Medulla oblongata (tissue), 1 donor: ENCODE results near the gene LRRC32.
A peak's percentile ranks its signal among the peaks of the same experiment; 100 is the strongest.

ENCODE experiments used
- DNase-seq: peaks from one replicate; pipeline ENCODE4 v3.0.0-alpha.2; 2015; ENCODE audit errors: extremely low spot score

The LRRC32 gene

DNA sequence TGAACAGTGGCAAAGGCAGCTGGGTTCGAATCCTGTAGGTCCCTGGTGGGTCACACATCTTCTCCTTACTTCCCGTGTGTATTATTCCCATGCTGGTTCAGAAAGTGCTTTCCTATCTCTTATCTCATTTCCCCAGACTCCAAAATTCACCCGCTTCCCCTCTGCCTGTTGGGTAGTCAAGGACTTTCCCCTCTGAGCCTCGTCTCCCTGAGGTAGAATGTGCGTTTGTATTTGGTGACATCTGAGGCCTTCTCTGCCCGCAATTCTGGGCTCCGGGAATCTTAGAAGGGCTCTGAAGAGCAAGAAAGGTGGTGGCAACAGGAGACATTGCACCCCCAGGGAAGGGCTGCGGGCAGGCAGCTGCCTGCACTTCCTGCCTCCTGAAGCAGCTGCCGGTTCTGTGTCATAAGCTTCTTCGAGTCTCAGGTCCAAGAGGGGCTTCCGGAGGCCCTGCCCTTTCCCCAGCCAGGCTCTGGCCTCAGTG lies 5.9 kb downstream of the LRRC32 start:
- DNase-seq: no peak

DNA sequence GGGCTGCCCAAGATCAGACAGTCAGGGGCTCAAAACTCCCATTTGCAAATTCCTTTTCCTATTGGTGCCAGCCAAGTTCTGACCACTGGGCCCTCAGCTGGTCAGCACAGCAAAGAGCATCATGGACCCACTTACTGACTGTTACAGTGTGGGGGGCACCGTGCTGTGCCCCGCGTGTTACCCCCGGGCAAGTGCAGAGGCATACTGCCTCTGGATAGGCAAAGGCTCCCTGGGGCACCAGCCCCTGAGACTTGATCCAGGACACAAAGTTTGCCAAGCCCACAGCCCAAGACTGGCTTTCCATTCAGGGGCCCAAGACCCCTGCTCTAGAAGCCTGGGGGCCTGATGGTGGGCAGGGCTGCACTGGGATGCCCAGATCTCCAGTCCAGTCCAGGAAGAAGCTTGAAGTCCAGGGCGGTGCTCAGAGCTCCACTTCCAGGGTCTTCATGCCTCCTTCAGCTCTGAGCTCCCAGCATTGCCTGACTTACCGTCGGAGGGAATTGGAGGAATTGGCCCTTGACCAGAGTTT lies 6.6 kb downstream of the LRRC32 start:
- no peak for DNase-seq

DNA sequence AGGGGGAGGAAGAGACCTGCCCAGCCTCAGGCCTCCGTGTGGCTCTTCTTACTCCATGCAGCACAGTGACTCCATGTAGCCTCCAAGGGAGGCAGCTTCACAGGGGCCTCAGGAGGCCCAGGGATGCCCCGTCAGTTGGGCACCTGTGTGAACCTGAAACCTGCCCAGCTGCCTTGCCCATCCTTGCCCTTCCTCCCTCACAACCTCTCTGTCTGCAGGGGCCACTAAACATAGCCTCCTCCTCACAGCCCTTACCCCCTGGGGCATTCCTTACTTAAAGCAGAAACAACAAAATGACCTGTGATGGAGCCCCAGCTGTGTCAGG lies 7.1 kb downstream of the LRRC32 start:
- DNase-seq: no peak

DNA sequence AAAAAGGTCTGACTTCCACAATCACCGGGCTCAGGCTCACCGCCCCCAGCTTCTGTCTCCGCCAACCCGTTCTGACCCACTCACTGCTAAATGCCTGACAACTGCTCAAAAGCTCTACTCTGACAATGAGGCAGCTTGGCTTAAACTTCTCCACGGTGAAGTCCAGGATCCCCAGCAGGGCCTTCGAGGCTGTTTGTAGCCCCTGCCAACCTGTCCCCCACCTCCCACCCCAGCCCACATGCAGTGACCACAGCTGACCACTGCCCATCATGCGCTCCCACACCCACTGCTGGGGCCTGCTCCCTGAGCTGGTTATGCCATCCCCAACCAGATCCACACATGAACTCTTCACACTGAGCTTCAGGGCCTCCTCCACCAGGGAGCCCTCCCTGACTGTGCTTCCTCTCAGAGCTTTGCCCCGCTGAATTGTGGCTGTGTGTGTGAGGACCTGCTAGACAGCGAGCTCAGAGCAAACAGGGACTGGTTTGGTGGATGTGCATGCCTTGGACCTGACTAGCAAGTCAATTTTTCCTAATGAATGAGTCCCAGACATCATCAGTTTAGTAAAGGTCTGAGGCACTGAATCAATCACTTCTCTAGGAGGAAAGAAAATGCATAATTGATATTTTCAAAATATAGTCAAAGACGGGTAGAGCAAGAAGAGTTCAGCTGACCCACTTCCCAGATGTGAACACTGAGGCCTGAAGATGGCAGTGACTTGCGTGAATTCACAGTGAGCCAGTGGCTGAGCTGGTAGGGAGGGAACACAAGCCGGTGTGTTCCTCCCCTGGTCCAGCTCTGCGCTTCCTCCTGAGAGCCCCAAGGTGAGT lies 7.7 kb downstream of the LRRC32 start:
- DNase-seq: no peak

DNA sequence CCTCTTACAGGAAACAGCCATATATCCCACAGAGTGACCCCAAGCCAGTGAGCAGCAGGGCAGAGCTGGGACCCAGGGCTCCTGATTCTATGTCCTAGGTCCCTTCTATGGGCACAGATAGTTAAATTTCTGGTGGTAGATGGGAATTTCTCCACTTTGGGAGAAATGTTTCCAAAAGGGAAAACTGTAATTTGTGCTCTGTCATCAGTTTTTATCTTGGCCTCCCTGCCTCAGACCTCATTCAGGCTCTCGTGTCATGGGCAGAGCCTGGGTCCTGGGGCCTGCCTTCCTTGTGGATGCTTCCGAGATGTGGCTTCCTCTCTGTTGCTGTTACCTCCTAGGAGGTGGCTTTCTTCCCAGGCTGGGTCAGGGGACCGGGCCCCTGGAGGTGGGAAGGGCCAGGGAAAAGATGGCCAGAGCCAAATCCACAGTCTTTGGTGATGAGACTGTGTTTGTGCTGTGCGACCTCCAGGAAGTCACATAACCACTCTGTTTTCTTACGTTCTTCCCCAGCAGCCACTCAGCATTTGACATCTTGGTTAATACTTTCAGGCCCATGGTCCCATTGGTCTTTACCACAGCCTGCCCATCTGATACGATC lies 8.6 kb downstream of the LRRC32 start:
- no peak for DNase-seq

DNA sequence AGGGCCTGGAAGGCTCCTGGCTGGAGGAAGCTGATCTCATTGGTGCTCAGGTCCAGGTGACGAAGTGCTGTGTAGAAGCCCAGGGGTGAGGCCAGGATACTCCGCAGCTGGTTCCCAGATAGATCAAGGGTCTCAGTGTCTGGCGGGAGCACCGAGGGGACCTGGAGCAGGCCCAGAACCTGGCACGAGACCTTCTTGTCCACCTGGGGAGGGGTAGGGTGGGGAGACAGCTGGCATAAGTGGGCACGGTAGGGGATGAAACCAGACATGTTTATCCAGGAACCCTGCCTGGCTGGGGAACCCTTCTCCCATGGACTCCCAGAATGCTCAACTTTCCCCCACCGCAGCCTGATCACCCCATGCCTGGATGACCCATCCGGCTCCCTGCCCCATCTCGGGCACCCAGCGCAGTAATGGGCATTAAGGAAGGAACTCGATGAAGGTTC lies 9.2 kb downstream of the LRRC32 start:
- no peak for DNase-seq

DNA sequence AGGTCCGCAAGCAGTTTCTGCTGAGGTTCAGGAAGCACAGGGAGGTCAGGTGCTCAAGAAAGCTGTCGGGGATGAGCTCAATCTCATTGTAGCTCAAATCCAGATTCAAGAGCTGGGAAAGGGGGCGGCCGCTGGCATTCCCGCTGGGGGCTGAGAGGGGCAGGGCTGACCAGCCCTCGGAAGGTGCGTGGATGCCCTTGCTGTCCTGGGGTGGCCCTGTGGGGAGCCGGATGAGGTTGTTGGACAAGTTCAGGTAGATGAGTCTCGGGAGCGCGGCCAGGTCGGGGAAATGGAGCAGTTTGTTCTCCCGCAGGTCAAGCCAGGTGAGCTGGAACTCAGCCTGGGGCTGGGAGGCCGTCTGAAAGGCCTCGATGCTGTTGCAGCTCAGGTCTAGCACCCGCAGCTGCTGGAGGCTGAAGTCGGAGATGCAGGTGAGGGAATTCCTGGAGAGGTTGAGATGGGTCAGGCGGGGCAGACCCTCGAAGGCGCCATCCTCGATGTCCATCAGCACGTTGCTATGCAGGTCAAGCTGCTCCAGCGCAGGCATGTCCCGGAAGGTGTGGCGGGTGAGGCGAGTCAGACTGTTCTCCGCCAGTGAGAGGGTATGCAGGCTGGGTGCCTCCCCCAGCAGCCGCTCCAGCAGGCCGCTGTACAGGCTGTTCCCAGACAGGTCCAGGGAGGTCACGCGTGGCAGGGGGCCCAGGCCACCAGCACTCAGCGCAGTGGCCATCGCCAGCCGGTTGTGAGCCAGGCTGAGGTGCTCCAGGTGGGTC lies 9.8 kb downstream of the LRRC32 start:
- DNase-seq: no peak

DNA sequence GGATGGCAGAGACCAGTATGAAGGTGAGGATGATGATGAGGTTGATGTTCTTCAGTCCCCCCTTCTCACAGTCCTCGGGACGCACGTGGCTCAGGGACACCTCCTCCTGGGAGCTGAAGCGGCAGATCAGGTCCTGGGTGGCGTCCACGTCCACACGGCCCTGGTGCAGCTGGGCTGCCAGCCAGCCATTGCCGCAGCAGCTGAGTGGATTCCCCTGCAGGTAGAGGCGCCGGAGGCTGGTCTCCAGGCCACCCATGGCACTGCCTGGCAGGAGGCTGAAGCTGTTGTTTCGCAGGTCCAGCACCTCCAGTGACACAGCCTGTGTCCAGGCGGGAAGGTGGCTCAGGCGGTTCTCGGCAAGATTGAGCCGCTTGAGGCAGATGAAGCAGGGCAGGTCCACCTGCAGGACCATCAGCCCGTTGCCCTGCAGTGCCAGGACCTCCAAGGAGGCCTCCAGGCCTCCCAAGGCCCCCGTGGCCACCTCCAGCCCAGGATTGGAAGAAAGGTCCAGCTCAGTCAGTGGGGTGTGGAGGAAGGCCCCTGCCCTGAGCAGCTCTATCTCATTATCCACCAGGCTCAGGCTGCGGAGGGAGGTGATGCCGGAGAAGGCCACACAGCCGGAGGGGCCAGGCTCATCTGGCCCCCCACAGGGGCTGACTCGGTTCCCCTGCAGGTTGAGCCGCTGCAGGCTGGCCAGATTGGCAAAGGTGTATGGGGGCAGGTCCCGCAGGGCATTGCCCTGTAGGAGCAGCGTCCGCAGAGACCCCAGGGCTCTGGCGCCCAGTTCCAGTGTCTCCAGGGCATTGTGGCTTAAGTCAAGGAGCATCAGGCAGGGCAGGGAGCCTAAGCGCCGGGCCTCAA lies 10.6 kb downstream of the LRRC32 start:
- DNase-seq: no peak

DNA sequence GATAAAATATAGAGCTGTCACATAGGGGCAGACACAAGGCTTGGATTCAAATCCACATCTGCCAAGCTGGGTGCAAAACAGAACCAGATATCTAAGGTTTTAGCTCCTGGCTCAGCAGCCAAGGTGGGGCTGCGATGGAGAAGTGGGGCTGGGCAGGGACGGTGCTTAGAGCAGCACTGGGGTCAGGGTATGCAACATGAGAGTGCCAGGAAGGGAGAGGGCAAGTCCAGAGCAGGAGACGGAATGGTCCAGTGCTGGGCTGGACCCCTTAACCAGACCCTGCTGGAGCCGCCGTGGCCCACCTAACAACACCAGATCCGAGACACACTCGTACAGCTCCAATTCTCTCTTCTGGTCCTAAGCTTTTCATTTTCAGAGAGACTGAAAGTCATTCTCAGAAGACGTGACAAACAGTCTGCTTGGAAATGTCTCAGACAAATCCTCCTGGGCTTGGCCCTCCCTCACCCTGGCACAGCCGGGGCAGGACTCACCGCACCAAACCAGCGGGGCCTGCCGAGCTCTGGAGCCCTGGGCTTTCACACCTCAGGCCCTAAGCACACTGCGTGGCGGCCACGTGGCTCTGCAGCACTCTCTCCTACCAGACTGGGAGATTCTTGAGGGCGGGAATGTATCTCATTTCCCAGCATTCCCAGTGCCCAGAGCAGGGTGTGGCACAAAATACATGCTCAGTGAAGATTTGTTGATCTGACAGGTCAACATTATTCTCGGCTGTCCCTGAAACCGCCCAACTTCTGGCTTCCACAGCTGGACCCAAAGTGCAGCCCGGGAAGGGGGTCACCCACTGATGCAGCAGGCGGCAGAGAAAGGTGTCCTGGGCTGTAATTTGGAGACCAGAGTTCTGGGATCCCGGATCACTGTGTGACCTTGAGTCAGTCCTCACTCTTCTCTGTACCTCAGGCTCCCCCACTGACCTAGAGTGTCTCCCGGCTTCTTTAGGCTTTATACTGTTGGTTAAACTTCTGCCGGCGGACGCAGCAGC lies 11.6 kb downstream of the LRRC32 start:
- DNase-seq: no peak

DNA sequence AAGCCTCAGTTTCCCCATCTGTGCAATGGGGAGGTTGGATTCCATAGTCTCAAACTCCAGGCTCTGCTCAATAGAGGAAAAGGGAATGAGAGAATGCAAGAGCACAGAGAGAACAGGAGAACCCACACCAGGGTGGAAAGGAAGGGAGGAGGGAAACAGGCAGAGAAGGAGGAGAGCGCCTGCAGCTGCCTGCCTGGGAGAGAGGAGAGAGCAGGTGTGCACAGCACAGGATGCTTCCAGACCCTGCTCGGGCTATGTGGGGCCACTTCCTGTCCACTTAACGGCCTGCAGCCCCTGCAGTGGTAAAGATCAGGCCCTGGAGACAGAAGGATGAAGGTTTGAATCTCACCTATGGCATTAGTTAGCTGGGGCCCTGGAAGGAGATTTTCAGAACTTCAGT lies 12.3 kb downstream of the LRRC32 start:
- DNase-seq: no peak

DNA sequence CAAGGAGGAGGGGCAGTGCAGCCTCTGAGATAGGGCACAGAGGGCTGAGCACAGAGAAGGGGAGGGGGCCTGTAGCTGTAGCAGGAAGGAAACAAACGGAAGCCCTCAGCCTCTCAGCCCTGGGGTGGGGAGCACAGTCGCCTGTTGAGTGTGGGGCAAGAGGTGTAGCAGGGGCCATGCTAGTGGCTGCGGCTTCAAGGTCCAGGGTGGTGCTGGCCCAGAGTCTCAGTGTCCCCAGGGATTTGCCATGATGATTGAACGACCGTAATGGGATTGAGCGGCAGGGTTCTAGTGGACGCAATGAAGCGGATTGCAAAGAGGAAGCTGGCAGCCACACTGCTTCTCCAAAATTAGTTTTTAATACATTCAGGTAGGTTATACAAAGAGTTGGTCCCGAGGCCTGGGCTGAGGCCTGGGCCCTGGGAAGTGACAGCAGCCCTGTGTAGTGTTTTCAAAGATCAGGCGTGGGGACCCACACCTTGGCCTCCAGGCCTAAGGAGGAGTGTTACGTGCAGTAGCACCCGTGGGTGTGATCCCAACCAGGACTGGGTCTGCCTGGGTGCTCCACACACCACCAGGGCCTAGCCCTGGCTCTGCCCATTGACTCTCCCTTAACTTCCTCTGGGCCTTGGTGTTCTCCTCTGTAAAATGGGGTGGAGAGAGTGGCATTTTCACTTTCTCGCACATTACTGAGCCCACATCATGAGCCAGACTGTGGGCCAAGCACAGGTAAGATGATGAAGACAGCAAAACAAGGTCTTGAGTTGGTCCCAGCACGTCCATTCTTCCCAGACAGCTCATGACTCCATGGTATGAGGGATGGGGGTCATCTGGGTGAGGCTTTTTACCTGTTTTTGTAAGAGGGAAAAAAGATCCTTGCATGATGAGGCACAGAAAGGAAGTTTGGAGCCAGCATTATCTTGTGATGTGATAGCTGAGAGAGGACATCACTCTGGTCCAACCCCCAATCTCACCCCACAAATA lies 13.1 kb downstream of the LRRC32 start:
- DNase-seq: no peak

DNA sequence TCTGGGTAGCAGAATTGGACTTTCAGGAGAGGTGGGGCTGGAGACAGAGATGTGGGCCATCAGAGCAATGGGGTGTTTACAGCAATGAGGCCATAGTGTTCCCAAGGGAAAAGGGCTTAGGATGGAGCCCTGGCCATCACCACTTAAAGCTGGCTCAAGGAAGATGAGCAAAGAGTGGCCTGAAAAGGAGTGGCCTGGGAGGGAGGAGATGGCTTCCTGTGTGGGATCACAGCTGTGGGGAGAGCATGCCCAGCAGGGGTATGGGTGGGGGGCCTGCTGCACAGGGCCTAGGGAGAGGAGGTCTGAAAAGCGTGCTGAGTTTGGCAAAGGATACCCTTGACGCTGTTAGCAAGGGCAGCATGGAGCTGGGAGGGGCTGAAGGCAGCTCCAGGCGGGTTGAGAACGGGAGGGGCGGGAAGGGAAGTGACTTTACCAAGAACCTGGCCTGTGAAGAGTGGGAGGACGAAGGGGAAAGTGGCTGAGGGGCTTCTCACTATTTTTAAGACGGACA lies 13.9 kb downstream of the LRRC32 start:
- no peak for DNase-seq

DNA sequence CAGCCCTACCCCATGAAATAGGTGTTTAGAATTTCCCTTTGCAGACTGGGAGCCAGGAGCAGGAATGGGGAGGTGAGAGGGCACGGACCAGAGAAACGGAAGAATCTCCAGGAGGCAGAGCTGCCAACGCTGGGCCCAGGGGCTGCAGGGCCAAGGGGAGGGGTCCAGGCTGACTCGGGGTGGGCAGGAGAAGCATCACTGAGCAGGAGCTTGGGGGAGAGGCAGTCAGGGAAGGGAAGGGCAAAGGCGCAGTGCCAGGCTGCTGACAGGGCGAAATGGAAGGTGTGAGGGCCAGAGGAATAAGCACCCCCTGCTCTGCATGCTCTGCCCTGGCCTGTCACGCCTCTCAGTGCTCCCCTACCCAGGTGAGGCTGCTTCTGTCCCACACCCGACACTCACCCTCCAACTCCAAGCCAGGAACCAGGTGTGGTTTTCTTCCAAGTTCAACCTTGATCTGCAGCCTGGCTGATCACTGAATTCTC lies 14.5 kb downstream of the LRRC32 start:
- DNase-seq: no peak

DNA sequence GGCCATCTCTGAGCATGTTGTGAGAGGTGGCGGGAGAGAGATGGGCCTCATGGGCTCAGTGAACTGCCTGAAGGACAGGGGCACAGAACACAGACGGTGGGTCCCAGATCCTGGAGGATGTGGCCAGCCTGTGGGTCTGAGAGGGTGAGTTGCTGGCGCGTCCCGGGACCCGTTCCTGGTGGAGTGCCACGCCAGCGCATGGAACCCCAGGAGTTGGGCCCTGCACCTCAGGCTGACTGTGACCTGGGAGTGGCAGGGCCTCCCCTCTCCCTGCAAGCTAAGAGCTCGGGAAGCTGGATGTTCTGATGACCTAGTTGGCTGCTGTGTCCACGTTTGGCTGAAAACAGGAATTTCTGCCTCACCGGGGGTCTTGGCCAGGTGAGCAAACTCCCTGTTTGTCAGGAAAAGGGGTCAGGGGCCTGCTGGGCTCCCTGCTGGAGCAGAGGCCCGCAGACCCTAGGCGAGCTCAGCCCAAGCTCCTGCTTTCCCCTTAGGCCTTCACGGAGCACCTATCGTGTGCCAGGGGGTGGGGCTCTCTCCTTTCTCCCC lies 15.0 kb downstream of the LRRC32 start:
- DNase-seq: no peak

DNA sequence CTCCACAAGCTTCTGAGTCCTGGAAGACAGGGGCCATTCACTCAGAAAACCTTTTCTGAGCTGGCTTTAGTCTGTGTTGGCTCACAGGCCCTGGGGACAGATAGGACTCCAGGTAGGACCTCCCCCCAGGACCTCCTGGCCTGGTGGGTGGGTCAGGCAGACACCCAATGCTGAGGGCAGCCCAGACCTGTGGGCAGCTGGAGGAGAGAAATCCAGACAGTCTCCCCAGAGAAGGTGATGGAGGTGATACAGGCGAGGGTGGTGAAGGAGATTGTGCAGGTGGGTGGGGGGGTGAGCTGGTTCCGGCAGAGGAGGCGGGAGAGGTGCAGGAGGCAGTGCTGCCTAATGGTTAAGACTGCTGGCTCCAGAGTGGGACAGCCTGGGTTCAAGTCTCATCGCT lies 15.6 kb downstream of the LRRC32 start:
- DNase-seq: no peak

DNA sequence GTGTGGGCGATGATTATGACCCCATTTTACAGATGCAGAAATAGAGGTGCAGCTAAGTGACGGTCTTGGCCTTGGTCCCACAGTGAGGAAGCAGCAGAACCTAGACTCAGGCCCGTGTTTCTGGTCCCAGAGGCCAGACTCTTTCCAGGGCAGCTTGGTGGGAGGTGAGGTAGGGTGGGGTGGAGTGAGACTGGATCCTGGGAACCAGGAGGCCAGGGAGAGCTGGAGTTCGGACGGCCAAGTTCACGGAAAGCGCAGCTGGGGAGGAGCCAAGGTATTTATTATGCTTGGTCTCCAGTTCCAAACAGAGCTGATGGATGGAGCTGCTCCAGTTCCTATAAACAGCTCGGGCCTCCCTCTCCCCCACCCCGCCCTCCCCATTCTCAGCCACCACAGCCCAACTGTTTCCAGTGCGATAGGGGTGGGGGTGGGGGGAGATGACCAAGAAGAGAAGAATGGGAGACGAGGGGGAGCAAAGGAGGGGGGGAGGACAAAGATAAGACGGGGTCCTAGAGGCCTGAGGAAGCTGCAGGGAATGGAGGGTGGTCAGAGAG lies 16.2 kb downstream of the LRRC32 start:
- no peak for DNase-seq

DNA sequence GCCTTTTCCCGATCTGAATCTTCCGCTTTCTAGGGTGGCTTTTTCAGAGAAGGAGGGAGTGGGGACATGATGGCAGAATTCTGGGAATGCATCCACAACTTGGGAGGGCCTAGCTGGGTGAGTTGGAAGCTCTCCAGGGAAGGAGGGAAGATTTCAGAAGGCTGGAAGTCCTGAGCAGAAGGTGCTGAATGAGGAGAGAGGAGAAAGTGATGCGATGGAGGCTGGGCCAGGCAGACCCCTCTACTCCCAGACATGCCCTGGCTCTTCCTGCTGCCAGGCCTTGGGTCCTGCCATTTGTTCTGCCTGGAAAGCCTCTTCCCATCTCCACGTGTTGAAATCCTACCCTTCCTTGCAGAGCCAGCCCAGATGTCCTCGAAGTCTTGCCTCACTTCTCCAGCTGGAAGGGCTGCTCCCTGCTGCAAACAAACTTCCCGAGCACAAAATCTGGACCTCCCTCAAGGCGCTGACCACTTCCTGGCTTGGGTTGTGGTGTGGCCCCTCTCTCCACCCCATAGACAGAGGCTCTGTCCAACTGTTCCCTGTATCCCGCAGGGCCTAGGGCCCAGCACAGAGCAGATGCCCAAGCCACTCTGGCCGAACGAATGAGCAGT lies 16.8 kb downstream of the LRRC32 start:
- DNase-seq: peak; percentile 20
